Transverse colon (tissue), 4 donors: ENCODE data around the gene LEF1. TPM values are rescaled to one million over a fixed set of nuclear protein-coding genes. Genes with fewer than 3 reads are reported as not detected.

Experiments used
- DNase-seq: peaks from one replicate; pipeline ENCODE4 v3.0.0-alpha.2; 2019
- H3K27ac ChIP-seq, 4 donors: fragments of 200-600 bp; sonication (generic); 2 replicates each; pipeline ENCODE4 v1.5.1; 2016 to 2018; ENCODE audit warnings: inconsistent platforms in 4 of 4
- H3K27me3 ChIP-seq: fragments of 200-600 bp; sonication (generic); 2 replicates; pipeline ENCODE4 v1.5.1; 2017; ENCODE audit warnings: inconsistent platforms
- H3K36me3 ChIP-seq, 4 donors: fragments of 200-600 bp; sonication (generic); 2 replicates each; pipeline ENCODE4 v1.5.1; 2017 to 2019; ENCODE audit warnings: inconsistent platforms in 4 of 4
- H3K4me1 ChIP-seq, 4 donors: fragments of 200-600 bp; sonication (generic); 2 replicates each; pipeline ENCODE4 v1.5.1; 2017 to 2020; ENCODE audit warnings: inconsistent platforms in 4 of 4
- H3K4me3 ChIP-seq, 4 donors: fragments of 200-600 bp; sonication (generic); 1 replicate in 1 of 4; 2 replicates in 3 of 4; pipeline versions ENCODE4 v1.5.1 to v1.6.1; 2017 to 2019; ENCODE audit warnings: inconsistent platforms in 4 of 4
- H3K9me3 ChIP-seq, 2 donors: fragments of 200-600 bp; sonication (generic); 2 replicates each; pipeline ENCODE4 v1.5.1; 2017 to 2019; ENCODE audit warnings: inconsistent platforms in 2 of 2
- EP300 ChIP-seq: sonication (generic); formaldehyde crosslinking; IDR thresholded peaks from one replicate; pipeline ENCODE4 v1.6.1; 2017; ENCODE audit warnings: antibody characterized with exemption, low read depth
- POLR2A ChIP-seq: fragments of 450-650 bp; IDR thresholded peaks from one replicate; pipeline ENCODE4 v1.6.1; 2016; ENCODE audit warnings: antibody characterized with exemption, mild to moderate bottlenecking, moderate library complexity
- POLR2AphosphoS5 ChIP-seq, 3 donors: sonication (generic); formaldehyde crosslinking; IDR thresholded peaks; one replicate each; pipeline ENCODE4 v1.6.1; 2016; ENCODE audit warnings: antibody characterized with exemption in 3 of 3
- WGBS, 2 donors: methylation state at CpG; one replicate each; pipeline ENCODE4 v1.1.5; 2018; ENCODE audit warnings: low coverage in 1 of 2; 5-methylcytosine and 5-hydroxymethylcytosine counted together
- in situ Hi-C, 4 donors: fragments of 200-750 bp; cut with MboI; loops; one replicate each; pipeline versions ENCODE4 v1.15.0 to v1.15.1; 2017; ENCODE audit warnings: low sequenced_read_pairs in 3 of 4, low pct_ligation_motif_present in 1 of 4, low pct_unique_long_range_greater_than_20kb in 1 of 4
- intact Hi-C: fragments of 100-400 bp; cut with DNase I; formaldehyde crosslinking; loops from one replicate; pipeline ENCODE4 v1.15.1; 2023; ENCODE audit warnings: low total_unique reads
- total RNA-seq, 4 donors: library from RNA; depleted of rRNA; stranded (reverse); fragments of >200 nt; gene quantifications; one replicate each; pipeline ENCODE4 v1.1.0, GENCODE V29; 2016
- TF ChIP-seq, protein P1 (sequence below), 5 experiments: fragments of 200-600 bp in 3 of 5; fragments of 450-650 bp in 2 of 5; sonication (generic) in 3 of 5; IDR thresholded peaks; 1 replicate in 2 of 5; 2 replicates in 3 of 5; pipeline ENCODE4 v1.5.1; 2016 to 2017; ENCODE audit warnings: antibody characterized with exemption in 5 of 5, inconsistent platforms in 3 of 5, mild to moderate bottlenecking in 2 of 5, moderate library complexity in 1 of 5

LEF1 gene
- total RNA-seq, 4 donors from 2014 or later: 1.4 to 29.2 (median 8.7) TPM

DNA sequence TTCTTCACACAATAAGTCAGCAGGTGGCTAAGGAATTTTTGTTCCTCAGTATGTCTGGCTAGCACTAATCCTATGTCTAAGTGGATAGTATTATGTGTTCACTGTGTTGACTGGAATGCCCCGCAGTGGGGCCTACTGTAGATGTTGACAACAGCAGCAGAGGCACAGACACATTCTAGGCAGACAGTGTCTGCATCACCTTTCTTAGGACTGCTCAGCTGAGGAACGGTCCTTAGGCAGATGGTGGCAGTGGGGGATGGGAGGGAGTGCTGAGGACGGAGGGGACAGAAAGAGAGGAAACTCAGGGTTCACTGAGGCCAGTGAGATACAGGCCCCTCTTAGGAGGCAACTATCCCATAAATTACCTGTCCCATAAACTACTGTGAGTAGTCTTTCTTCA is 44.6 kb upstream of the LEF1 start:
- H3K9me3 ChIP-seq: no peaks in the 10 kb centered on the region
- in situ Hi-C loops: no loop called here
- no peak for TF ChIP-seq EP300
- TF ChIP-seq POLR2A: no peak
- TF ChIP-seq, protein P1, sequence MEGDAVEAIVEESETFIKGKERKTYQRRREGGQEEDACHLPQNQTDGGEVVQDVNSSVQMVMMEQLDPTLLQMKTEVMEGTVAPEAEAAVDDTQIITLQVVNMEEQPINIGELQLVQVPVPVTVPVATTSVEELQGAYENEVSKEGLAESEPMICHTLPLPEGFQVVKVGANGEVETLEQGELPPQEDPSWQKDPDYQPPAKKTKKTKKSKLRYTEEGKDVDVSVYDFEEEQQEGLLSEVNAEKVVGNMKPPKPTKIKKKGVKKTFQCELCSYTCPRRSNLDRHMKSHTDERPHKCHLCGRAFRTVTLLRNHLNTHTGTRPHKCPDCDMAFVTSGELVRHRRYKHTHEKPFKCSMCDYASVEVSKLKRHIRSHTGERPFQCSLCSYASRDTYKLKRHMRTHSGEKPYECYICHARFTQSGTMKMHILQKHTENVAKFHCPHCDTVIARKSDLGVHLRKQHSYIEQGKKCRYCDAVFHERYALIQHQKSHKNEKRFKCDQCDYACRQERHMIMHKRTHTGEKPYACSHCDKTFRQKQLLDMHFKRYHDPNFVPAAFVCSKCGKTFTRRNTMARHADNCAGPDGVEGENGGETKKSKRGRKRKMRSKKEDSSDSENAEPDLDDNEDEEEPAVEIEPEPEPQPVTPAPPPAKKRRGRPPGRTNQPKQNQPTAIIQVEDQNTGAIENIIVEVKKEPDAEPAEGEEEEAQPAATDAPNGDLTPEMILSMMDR (IDR thresholded peaks at IDR 0.05): no peak
- no peak for TF ChIP-seq POLR2AphosphoS5 (IDR thresholded peaks at IDR 0.05)
- intact Hi-C loops: no loop called here
- 74 to 80% methylated on average over 1 to 3 of the region's 3 CpGs for WGBS, 2 donors
- no peak for DNase-seq
- H3K27ac ChIP-seq: no peak overlapping the region
- no peaks in the 10 kb centered on the region for H3K36me3 ChIP-seq
- no peaks in the 10 kb centered on the region for H3K27me3 ChIP-seq
- no peak overlapping the region for H3K4me3 ChIP-seq
- no peaks in the 10 kb centered on the region for H3K4me1 ChIP-seq

DNA sequence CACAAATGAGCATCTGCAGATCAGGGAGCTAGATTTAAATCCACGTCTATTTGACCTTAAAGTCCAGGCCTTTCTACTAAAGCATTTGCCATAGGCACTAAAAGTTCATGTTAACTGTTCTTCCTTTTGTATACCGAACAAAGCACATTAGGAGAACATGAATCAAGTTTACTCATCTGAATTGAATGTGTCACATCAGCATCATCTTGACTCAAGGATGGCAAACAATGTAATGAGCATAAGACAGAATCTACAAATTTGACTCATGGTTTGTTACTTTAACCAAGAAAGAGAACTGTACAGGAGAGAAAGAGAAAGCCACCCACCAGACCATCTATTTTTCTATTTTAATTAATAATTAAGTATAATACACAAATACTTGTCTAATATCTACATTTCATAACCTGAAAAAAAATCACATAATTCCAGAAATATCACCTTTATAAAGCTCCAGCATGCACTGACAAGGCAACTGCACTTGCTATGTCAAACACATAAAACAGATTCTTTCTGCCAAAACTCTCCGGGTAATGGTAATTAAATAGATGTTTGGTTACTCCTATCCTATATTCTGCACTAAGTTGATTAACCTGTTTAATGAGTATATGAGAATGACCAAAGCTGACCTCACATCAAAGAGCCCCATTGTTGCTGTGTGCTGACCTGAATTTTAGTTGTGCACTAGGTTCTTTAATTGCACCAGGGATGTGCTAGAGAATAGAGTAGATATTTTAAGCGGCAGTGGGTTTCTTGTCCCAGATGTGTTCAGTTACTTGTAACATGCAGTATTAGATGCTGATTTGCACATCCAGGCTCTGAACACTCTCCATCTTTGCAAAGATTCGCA is 42.5 kb upstream of the LEF1 start:
- Histone ChIP-seq H3K36me3 (no peaks in the 10 kb centered on the region), H3K27ac (no peak overlapping the region), H3K9me3 (no peaks in the 10 kb centered on the region), H3K4me3 (no peak overlapping the region), H3K27me3 (no peaks in the 10 kb centered on the region), H3K4me1 (no peaks in the 10 kb centered on the region)
- intact Hi-C loops: no loop called here
- TF ChIP-seq POLR2A (no peak), EP300 (no peak), POLR2AphosphoS5 (IDR thresholded peaks at IDR 0.05) (no peak)
- TF ChIP-seq, protein P1 (IDR thresholded peaks at IDR 0.05): no peak
- no peak for DNase-seq
- 70 to 77% methylated on average over 5 of the region's 5 CpGs for WGBS, 2 donors
- in situ Hi-C loops: no loop called here

DNA sequence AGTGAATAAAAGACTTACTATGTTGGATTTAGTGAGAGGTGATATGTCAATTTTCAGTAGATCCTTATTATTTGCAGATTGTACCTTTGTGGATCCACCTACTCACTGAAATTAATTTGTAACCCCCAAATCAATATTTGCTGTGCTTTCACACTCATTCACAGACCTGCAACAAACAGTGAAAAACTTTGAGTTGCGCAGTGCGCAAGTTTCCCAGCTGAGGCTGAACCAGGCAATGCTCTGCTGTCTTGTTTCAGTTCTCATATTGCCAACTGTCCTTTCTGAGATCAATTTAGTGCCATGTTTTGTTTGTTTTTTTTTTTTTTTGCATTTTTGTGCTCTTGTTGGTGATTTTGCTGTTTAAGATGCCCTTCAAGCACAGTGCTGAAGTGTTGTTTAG is 40.8 kb upstream of the LEF1 start:
- no peak for DNase-seq
- H3K9me3 ChIP-seq: no peaks in the 10 kb centered on the region
- intact Hi-C loops (no loop called here), in situ Hi-C loops (no loop called here)
- no peak overlapping the region for H3K27ac ChIP-seq
- H3K4me3 ChIP-seq: no peak overlapping the region
- no peaks in the 10 kb centered on the region for H3K4me1 ChIP-seq
- H3K27me3 ChIP-seq: no peaks in the 10 kb centered on the region
- 100% methylated on average over 2 of the region's 2 CpGs for WGBS, 2 donors
- H3K36me3 ChIP-seq: no peaks in the 10 kb centered on the region
- TF ChIP-seq POLR2A (no peak), EP300 (no peak)

DNA sequence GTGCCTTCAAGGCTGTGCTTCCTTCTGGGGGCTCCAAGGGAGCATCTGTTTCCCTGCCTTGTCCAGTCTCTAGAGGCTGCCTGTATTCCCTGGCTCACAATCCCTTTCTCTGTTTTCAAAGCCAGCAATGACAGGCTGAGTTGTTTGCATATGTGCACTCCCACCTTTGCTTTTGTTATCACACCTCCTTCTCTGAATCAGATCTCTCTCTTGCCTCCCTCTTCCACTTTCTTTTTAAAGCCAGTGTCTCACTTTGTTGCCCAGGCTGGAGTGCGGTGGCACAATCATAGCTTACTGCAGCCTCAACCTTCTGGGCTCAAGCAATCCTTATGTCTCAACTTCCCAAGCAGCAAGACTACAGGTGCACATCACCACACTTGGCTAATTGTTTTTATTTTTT is 37.1 kb upstream of the LEF1 start:
- intact Hi-C loops (no loop called here), in situ Hi-C loops (no loop called here)
- Histone ChIP-seq H3K27me3 (no peaks in the 10 kb centered on the region), H3K4me1 (no peaks in the 10 kb centered on the region), H3K36me3 (no peaks in the 10 kb centered on the region), H3K9me3 (no peaks in the 10 kb centered on the region), H3K4me3 (no peak overlapping the region), H3K27ac (no peak overlapping the region)
- TF ChIP-seq, protein P1 (IDR thresholded peaks at IDR 0.05): no peak
- no peak for TF ChIP-seq POLR2AphosphoS5 (IDR thresholded peaks at IDR 0.05)
- no peak for TF ChIP-seq EP300
- TF ChIP-seq POLR2A: no peak
- 92 to 100% methylated on average over 1 of the region's 1 CpG for WGBS, 2 donors
- DNase-seq: no peak
